A549 (cell line): ENCODE results near the gene TEAD3. TPM values are rescaled to one million over a fixed set of nuclear protein-coding genes. Genes with fewer than 3 reads are reported as not detected.

ENCODE experiments used
- ATAC-seq, 2 experiments: fragments of 200-7000 bp in 1 of 2; fragments of >200 bp in 1 of 2; cut with Nextera tagmentation in 1 of 2; cut with Tn5 transposase in 1 of 2; 3 replicates each; pipeline versions ENCODE4 v1.8.0 to v1.9.1; 2018 to 2020; ENCODE audit warnings: mild to moderate bottlenecking in 1 of 2, moderate library complexity in 1 of 2
- CTCF ChIA-PET: fragments of 300-600 bp; sonication (Branson Sonifier 250); formaldehyde crosslinking; extraction: SDS; loops from one replicate; lab custom pipeline; 2021; ENCODE audit warnings: antibody characterized with exemption, inconsistent platforms; lab: Yijun Ruan, JAX
- POLR2A ChIA-PET: fragments of 350-600 bp; formaldehyde crosslinking; extraction: SDS; loops from one replicate; lab custom pipeline; 2021; ENCODE audit warnings: antibody characterized with exemption, inconsistent platforms; lab: Yijun Ruan, JAX
- DNase-seq, 2 experiments: peaks; one replicate each; pipeline versions ENCODE4 v3.0.0 to v3.0.0-alpha.2; 2011 to 2016; ENCODE audit warnings: low read depth in 1 of 2, low spot score in 1 of 2
- FAIRE-seq: peaks from 2 replicates; lab custom pipeline; 2011; peaks lifted over from hg19 to GRCh38; lab: Jason Lieb, UNC
- H3K27ac ChIP-seq, 2 experiments: fragments of >200 bp; sonication (Bioruptor Twin); formaldehyde crosslinking; 3 replicates each; pipeline ENCODE4 v1.5.1; 2016 to 2017
- H3K4me1 ChIP-seq: fragments of >200 bp; sonication (Bioruptor Twin); formaldehyde crosslinking; 3 replicates; pipeline ENCODE4 v1.6.1; 2016
- H3K4me2 ChIP-seq: fragments of >200 bp; sonication (Bioruptor Twin); formaldehyde crosslinking; 3 replicates; pipeline ENCODE4 v1.6.1; 2016
- H3K4me3 ChIP-seq: fragments of >200 bp; sonication (Bioruptor Twin); formaldehyde crosslinking; 3 replicates; pipeline ENCODE4 v1.5.1; 2016
- H3K9me3 ChIP-seq: fragments of >200 bp; sonication (Bioruptor Twin); formaldehyde crosslinking; 3 replicates; pipeline ENCODE4 v1.6.1; 2016
- CBX2 ChIP-seq: fragments of 200-600 bp; sonication (generic); IDR thresholded peaks from 2 replicates; pipeline ENCODE4 v1.6.1; 2016; ENCODE audit warnings: low read depth, mild to moderate bottlenecking, borderline replicate concordance
- CEBPB ChIP-seq, 2 experiments: fragments of >200 bp in 1 of 2; sonication (Bioruptor Twin) in 1 of 2; formaldehyde crosslinking in 1 of 2; IDR thresholded peaks; 2 replicates each; pipeline ENCODE4 v1.6.1; 2012 to 2016
- CHD2 ChIP-seq: fragments of 150-350 bp; IDR thresholded peaks from 2 replicates; pipeline ENCODE4 v1.6.1; 2014; ENCODE audit warnings: low read length; ENCODE audit not compliant: partially characterized antibody
- CHD4 ChIP-seq: fragments of 200-600 bp; sonication (generic); IDR thresholded peaks from 2 replicates; pipeline ENCODE4 v1.6.1; 2016; ENCODE audit warnings: antibody characterized with exemption, mild to moderate bottlenecking, borderline replicate concordance
- CTCF ChIP-seq: fragments of >200 bp; sonication (Bioruptor Twin); formaldehyde crosslinking; IDR thresholded peaks from 3 replicates; pipeline ENCODE4 v1.5.1; 2016
- E2F6 ChIP-seq: IDR thresholded peaks from 2 replicates; pipeline ENCODE4 v1.6.1; 2012; ENCODE audit warnings: low read depth, borderline replicate concordance
- EHF ChIP-seq: fragments of 250-450 bp; sonication (Bioruptor Pico); IDR thresholded peaks from 2 replicates; pipeline ENCODE4 v1.5.0; 2020; ENCODE audit warnings: mild to moderate bottlenecking
- FOSB ChIP-seq: fragments of 250-450 bp; sonication (Bioruptor Pico); IDR thresholded peaks from 2 replicates; pipeline ENCODE4 v1.5.0; 2020; ENCODE audit warnings: mild to moderate bottlenecking, moderate library complexity
- FOSL2 ChIP-seq, 2 experiments: fragments of 450-650 bp in 1 of 2; fragments of >200 bp in 1 of 2; sonication (Bioruptor Twin) in 1 of 2; formaldehyde crosslinking; IDR thresholded peaks; 2 replicates each; pipeline versions ENCODE4 v1.5.0 to v1.6.1; 2016 to 2020; ENCODE audit warnings: mild to moderate bottlenecking in 1 of 2, moderate library complexity in 1 of 2
- FOXS1 ChIP-seq: fragments of 250-450 bp; sonication (Bioruptor Pico); IDR thresholded peaks from 2 replicates; pipeline ENCODE4 v1.5.0; 2020; ENCODE audit warnings: mild to moderate bottlenecking, moderate library complexity
- HDAC2 ChIP-seq: fragments of 200-600 bp; sonication (generic); IDR thresholded peaks from 2 replicates; pipeline ENCODE4 v1.6.1; 2016
- HEYL ChIP-seq: fragments of 250-450 bp; sonication (Bioruptor Pico); IDR thresholded peaks from 2 replicates; pipeline ENCODE4 v1.8.0; 2021; ENCODE audit warnings: mild to moderate bottlenecking, moderate library complexity
- HMGXB4 ChIP-seq: fragments of 250-450 bp; sonication (Bioruptor Pico); IDR thresholded peaks from 2 replicates; pipeline ENCODE4 v1.5.0; 2021; ENCODE audit warnings: mild to moderate bottlenecking, moderate library complexity, borderline replicate concordance
- HOXA7 ChIP-seq: fragments of 250-450 bp; sonication (Bioruptor Pico); IDR thresholded peaks from 2 replicates; pipeline ENCODE4 v1.5.0; 2020; ENCODE audit warnings: mild to moderate bottlenecking, moderate library complexity
- HOXB13 ChIP-seq: fragments of 250-450 bp; sonication (Bioruptor Pico); IDR thresholded peaks from 2 replicates; pipeline ENCODE4 v1.5.0; 2020; ENCODE audit warnings: low read depth, mild to moderate bottlenecking, moderate library complexity
- HOXB5 ChIP-seq: fragments of 250-450 bp; sonication (Bioruptor Pico); IDR thresholded peaks from 2 replicates; pipeline ENCODE4 v1.5.0; 2020; ENCODE audit warnings: mild to moderate bottlenecking, moderate library complexity
- JUNB ChIP-seq: fragments of >200 bp; sonication (Bioruptor Twin); formaldehyde crosslinking; IDR thresholded peaks from 2 replicates; pipeline ENCODE4 v1.6.1; 2016
- MAFK ChIP-seq: fragments of 450-650 bp; IDR thresholded peaks from 2 replicates; pipeline ENCODE4 v1.6.1; 2014; ENCODE audit not compliant: partially characterized antibody
- MYC ChIP-seq: IDR thresholded peaks from 2 replicates; pipeline ENCODE4 v1.6.1; 2012; ENCODE audit warnings: mild to moderate bottlenecking, inconsistent platforms, low read length, improper control_type of control experiment, borderline replicate concordance
- PBX3 ChIP-seq: IDR thresholded peaks from 2 replicates; pipeline ENCODE4 v1.6.1; 2012
- RCOR1 ChIP-seq: fragments of 150-350 bp; IDR thresholded peaks from 2 replicates; pipeline ENCODE4 v1.6.1; 2014; ENCODE audit warnings: antibody characterized with exemption, low read length, low read depth
- RFX5 ChIP-seq: fragments of 450-650 bp; IDR thresholded peaks from 2 replicates; pipeline ENCODE4 v1.7.1; 2014; ENCODE audit warnings: antibody characterized with exemption, mild to moderate bottlenecking, moderate library complexity
- SREBF2 ChIP-seq: fragments of 450-650 bp; IDR thresholded peaks from 2 replicates; pipeline ENCODE4 v1.6.1; 2014; ENCODE audit warnings: mild to moderate bottlenecking, moderate library complexity
- TP53 ChIP-seq: fragments of 250-450 bp; sonication (Bioruptor Pico); IDR thresholded peaks from 2 replicates; pipeline ENCODE4 v1.5.0; 2021; ENCODE audit warnings: mild to moderate bottlenecking, moderate library complexity
- WGBS: methylation state at CpG from one replicate; pipeline ENCODE4 v1.1.6; 2017; ENCODE audit errors: missing lambda C conversion rate; 5-methylcytosine and 5-hydroxymethylcytosine counted together
- polyA plus RNA-seq, 4 experiments: library from polyadenylated mRNA; depleted of rRNA in 3 of 4; stranded (reverse); fragments of >200 nt; fragmentation: RNase III in 1 of 4; extraction: RNeasy Plus Mini Kit Qiagen cat#74134 plus additional on column Dnase treatment in 1 of 4; gene quantifications; 2 replicates in 3 of 4; 3 replicates in 1 of 4; pipeline ENCODE4 v1.2.3, GENCODE V29; 2011 to 2017

TEAD3 gene
- polyA plus RNA-seq, 2 of the 4 experiments (the other 2 are of a cell fraction) = 2.1 to 4.2 TPM

- ChIA-PET CTCF (interaction anchor here (0.7 kb wide), 1 partner anchor 10 kb away, joined by 3 read pairs; no protein-coding TSS in a partner anchor), POLR2A (no interaction called here)
- TF ChIP-seq RFX5 = no peak
- no peak for TF ChIP-seq HOXB5 (CRISPR knock-in tag)
- TF ChIP-seq CHD2 = no peak
- no peak for TF ChIP-seq FOSL2 (IDR thresholded peaks at IDR 0.05)
- no peak for TF ChIP-seq FOSL2 (CRISPR knock-in tag; IDR thresholded peaks at IDR 0.05)
- no peak for TF ChIP-seq RCOR1
- TF ChIP-seq SREBF2 = no peak
- no peak for TF ChIP-seq CTCF
- TF ChIP-seq E2F6 = no peak
- no peak for TF ChIP-seq HOXB13 (CRISPR knock-in tag)
- no peak for TF ChIP-seq FOXS1 (CRISPR knock-in tag)
- no peak for TF ChIP-seq HEYL (CRISPR knock-in tag)
- no peak for TF ChIP-seq HOXA7 (CRISPR knock-in tag)
- no peak for TF ChIP-seq CBX2
- TF ChIP-seq FOSB (CRISPR knock-in tag) = no peak
- TF ChIP-seq MYC = no peak
- TF ChIP-seq TP53 = no peak
- WGBS = 70% methylated on average over 16 of the region's 16 CpGs
- H3K4me2 ChIP-seq = no peak overlapping the region
- H3K27ac ChIP-seq = no peak overlapping the region
- H3K9me3 ChIP-seq = no peaks in the 10 kb centered on the region
- ATAC-seq = no peak
- FAIRE-seq = no peak
- no peak for DNase-seq
- no peaks in the 10 kb centered on the region for H3K4me1 ChIP-seq
- H3K4me3 ChIP-seq = no peak overlapping the region
Observed at GRCh38 chr6:35543459-35544193, 46.7 kb upstream of the TEAD3 start.

- FAIRE-seq = no peak
Observed at GRCh38 chr6:35541836-35542235, 45.0 kb upstream of the TEAD3 start.

More at GRCh38 chr6:35541836-35542235, 45.0 kb upstream of the TEAD3 start:
- H3K27ac ChIP-seq = no peak overlapping the region
- 64% methylated on average over 2 of the region's 2 CpGs for WGBS
- no peak overlapping the region for H3K4me3 ChIP-seq
- ChIA-PET POLR2A (no interaction called here), CTCF (interaction anchor here (0.7 kb wide), 1 partner anchor 414 kb away, joined by 4 read pairs; no protein-coding TSS in a partner anchor)
- no peaks in the 10 kb centered on the region for H3K4me1 ChIP-seq
- H3K9me3 ChIP-seq = no peaks in the 10 kb centered on the region
- TF ChIP-seq E2F6 (no peak), CHD4 (no peak), MAFK (no peak), EHF (CRISPR knock-in tag) (no peak), HDAC2 (no peak), PBX3 (no peak), RFX5 (no peak), JUNB (no peak), CEBPB (IDR thresholded peaks at IDR 0.05) (no peak), HMGXB4 (CRISPR knock-in tag) (no peak)
- no peak for ATAC-seq
- no peak overlapping the region for H3K4me2 ChIP-seq
- no peak for DNase-seq
